HepG2 (cell line): ENCODE measurements around the gene RNF208. TPM values are rescaled to one million over a fixed set of nuclear protein-coding genes. Genes with fewer than 3 reads are reported as not detected.
A peak's percentile ranks its signal among the peaks of the same experiment; 100 is the strongest.

Experiments used
- AGO2 ChIP-seq: fragments of 200-400 bp; formaldehyde crosslinking; optimal IDR thresholded peaks from 2 replicates; pipeline ENCODE3; 2017; ENCODE audit warnings: mild to moderate bottlenecking, low read depth, low read length, moderate library complexity
- ARNT2 ChIP-seq: sonication (generic); formaldehyde crosslinking; IDR thresholded peaks from 2 replicates; pipeline ENCODE4 v1.8.0; 2022; ENCODE audit warnings: mild to moderate bottlenecking, low read depth, missing genetic modification reagents, moderate library complexity
- ATF7-NPFF ChIP-seq: sonication (generic); formaldehyde crosslinking; IDR thresholded peaks from 2 replicates; pipeline ENCODE4 v1.8.1; 2023; ENCODE audit warnings: mild to moderate bottlenecking, low read depth, missing genetic modification reagents, moderate library complexity
- FOXM1 ChIP-seq: sonication (generic); formaldehyde crosslinking; IDR thresholded peaks from 2 replicates; pipeline ENCODE4 v1.5.0; 2020; ENCODE audit warnings: missing genetic modification reagents
- GATAD2A ChIP-seq: IDR thresholded peaks from 2 replicates; pipeline ENCODE4 v1.6.1; 2016
- MBNL3 ChIP-seq: fragments of 250-450 bp; sonication (Bioruptor Pico); conservative IDR thresholded peaks from 2 replicates; pipeline ENCODE4 v1.8.0; 2022; ENCODE audit warnings: mild to moderate bottlenecking, inconsistent platforms
- MIER2 ChIP-seq: IDR thresholded peaks from 2 replicates; pipeline ENCODE4 v1.6.1; 2016; ENCODE audit warnings: missing biosample characterization, missing genetic modification reagents
- MYC ChIP-seq: sonication (generic); formaldehyde crosslinking; IDR thresholded peaks from 2 replicates; pipeline ENCODE4 v1.9.0; 2021; ENCODE audit warnings: missing genetic modification reagents, borderline replicate concordance
- POLR2G ChIP-seq: fragments of 200-400 bp; formaldehyde crosslinking; IDR thresholded peaks from 2 replicates; pipeline ENCODE4 v1.6.1; 2018; ENCODE audit warnings: mild to moderate bottlenecking, low read depth, low read length, moderate library complexity
- SKI ChIP-seq: fragments of 450-650 bp; IDR thresholded peaks from one replicate; pipeline ENCODE4 v1.6.1; 2018; ENCODE audit warnings: mild to moderate bottlenecking; ENCODE audit not compliant: partially characterized antibody
- SP1 ChIP-seq, 2 experiments: fragments of 450-650 bp in 1 of 2; sonication (generic) in 1 of 2; formaldehyde crosslinking in 1 of 2; IDR thresholded peaks; 2 replicates each; pipeline versions ENCODE4 v1.4.0 to v1.6.1; 2016 to 2020; ENCODE audit warnings: missing genetic modification reagents in 1 of 2
- SP4 ChIP-seq: sonication (generic); formaldehyde crosslinking; IDR thresholded peaks from 2 replicates; pipeline ENCODE4 v1.8.1; 2023; ENCODE audit warnings: mild to moderate bottlenecking, missing genetic modification reagents
- TAF1 ChIP-seq: sonication (generic); formaldehyde crosslinking; IDR thresholded peaks from 2 replicates; pipeline ENCODE4 v1.4.0; 2020; ENCODE audit warnings: missing genetic modification reagents
- TCF7L2 ChIP-seq: IDR thresholded peaks from 2 replicates; pipeline ENCODE4 v1.6.1; 2011; ENCODE audit warnings: mild to moderate bottlenecking, low read depth, low read length, moderate library complexity
- THAP11 ChIP-seq: IDR thresholded peaks from 2 replicates; pipeline ENCODE4 v1.6.1; 2016; ENCODE audit warnings: missing biosample characterization, missing genetic modification reagents
- TRIM24 ChIP-seq: sonication (generic); formaldehyde crosslinking; IDR thresholded peaks from 2 replicates; pipeline ENCODE4 v1.8.0; 2022; ENCODE audit warnings: mild to moderate bottlenecking, missing genetic modification reagents
- ZBTB42 ChIP-seq: sonication (generic); formaldehyde crosslinking; IDR thresholded peaks from 2 replicates; pipeline ENCODE4 v1.5.0; 2020; ENCODE audit warnings: mild to moderate bottlenecking, missing genetic modification reagents
- ZFP36L1 ChIP-seq: sonication (generic); formaldehyde crosslinking; IDR thresholded peaks from 2 replicates; pipeline ENCODE4 v1.8.0; 2022; ENCODE audit warnings: mild to moderate bottlenecking, missing genetic modification reagents, moderate library complexity
- ZNF326 ChIP-seq: sonication (generic); formaldehyde crosslinking; IDR thresholded peaks from 2 replicates; pipeline ENCODE4 v1.4.0; 2020; ENCODE audit warnings: missing genetic modification reagents, borderline replicate concordance
- ZNF484 ChIP-seq: sonication (generic); formaldehyde crosslinking; IDR thresholded peaks from 2 replicates; pipeline ENCODE4 v1.5.1; 2020; ENCODE audit warnings: mild to moderate bottlenecking, low read depth, missing genetic modification reagents, borderline replicate concordance
- ZNF570 ChIP-seq: sonication (generic); formaldehyde crosslinking; IDR thresholded peaks from 2 replicates; pipeline ENCODE4 v1.4.0; 2020; ENCODE audit warnings: mild to moderate bottlenecking, missing genetic modification reagents, borderline replicate concordance
- ZNF768 ChIP-seq: sonication (generic); formaldehyde crosslinking; IDR thresholded peaks from 2 replicates; pipeline ENCODE4 v1.4.0; 2020; ENCODE audit warnings: missing genetic modification reagents
- polyA plus RNA-seq, 8 experiments: library from polyadenylated mRNA; depleted of rRNA in 3 of 8; stranded (reverse) in 7 of 8; unstranded in 1 of 8; fragments of >200 nt; fragmentation: Illumina TruSeq in 4 of 8; extraction: Trizol in 4 of 8; gene quantifications; 2 replicates each; pipeline versions ENCODE4 v1.2.1 to v1.2.3, GENCODE V29; 2011 to 2016; ENCODE audit warnings: low read depth in 4 of 8, missing spikeins in 1 of 8, mixed read lengths in 1 of 8; ENCODE audit not compliant: insufficient read depth in 1 of 8
- total RNA-seq, 5 experiments: library from RNA; depleted of rRNA; stranded (reverse); fragments of >200 nt; fragmentation: Illumina TruSeq; extraction: Trizol; gene quantifications; 2 replicates each; pipeline ENCODE4 v1.2.3, GENCODE V29; 2016; ENCODE audit warnings: low read depth in 1 of 5
- TF ChIP-seq, protein P1 (sequence below): IDR thresholded peaks from 2 replicates; pipeline ENCODE4 v1.6.1; 2016; ENCODE audit warnings: low read depth
- TF ChIP-seq, protein P2 (sequence below): sonication (generic); formaldehyde crosslinking; IDR thresholded peaks from 2 replicates; pipeline ENCODE4 v1.5.0; 2020; ENCODE audit warnings: missing genetic modification reagents
- TF ChIP-seq, protein P3 (sequence below): sonication (generic); formaldehyde crosslinking; conservative IDR thresholded peaks from 2 replicates; pipeline ENCODE4 v1.8.0; 2022; ENCODE audit warnings: low read depth, missing genetic modification reagents
- TF ChIP-seq, protein P4 (sequence below): sonication (generic); formaldehyde crosslinking; IDR thresholded peaks from 2 replicates; pipeline ENCODE4 v1.8.1; 2022; ENCODE audit warnings: mild to moderate bottlenecking, missing genetic modification reagents

Gene RNF208
- total and polyA plus RNA-seq, 2 of the 13 experiments (the other 11 are each of a cell fraction or from before 2014, with no cell fraction given) = 1.6 to 2.1 TPM

DNA sequence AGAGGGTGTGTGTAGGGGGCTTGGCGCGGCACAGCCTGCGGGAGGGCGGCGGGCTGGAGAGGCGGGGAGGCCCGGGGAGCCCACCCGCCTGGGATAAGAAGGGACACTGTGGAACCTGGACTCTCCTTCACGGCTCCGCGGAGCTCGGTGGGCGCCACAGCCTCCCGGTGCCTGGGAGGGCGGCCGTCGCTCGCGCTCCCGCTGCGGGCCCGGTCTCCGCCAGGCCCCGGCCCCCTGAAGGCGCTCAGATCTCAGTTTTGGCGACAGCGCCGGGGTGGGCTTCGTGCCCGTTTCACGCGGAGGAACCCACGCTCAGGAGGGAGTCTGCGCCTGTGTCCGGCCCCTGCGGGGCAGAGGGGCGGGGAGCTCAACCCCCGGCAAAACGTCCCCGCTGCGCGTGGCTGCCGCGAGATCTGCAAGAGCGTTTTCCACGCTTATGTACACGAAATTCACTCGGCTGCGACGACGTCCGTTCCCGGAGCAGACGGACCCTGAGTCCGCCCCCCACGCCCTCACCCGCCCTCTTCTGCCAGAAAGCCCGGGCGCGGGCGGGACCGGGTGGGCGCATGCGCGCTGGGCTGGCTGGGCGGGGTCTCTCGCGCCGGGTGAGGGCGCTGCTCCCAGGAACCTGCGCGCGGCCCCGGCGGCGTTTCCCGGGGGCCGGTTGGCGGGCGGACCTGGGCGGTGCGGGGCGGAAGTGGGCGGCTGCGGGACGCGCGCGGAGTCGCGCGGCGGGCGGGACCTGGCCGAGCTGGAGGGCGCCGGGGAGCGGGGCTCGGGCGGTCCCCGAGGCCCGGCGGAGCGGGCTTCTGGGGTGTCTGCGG, 32.8 kb upstream of the RNF208 start, which contains the start of gene NELFB (continued):
- 0 out of 2 replicates have a peak, but pooled peaks have one; percentile 28 for TF ChIP-seq ZFP36L1 (CRISPR knock-in tag)
- no peak for TF ChIP-seq TRIM24 (CRISPR knock-in tag)
- 0 out of 2 replicates have a peak, but pooled peaks have one; percentile 21 for TF ChIP-seq ZBTB42 (CRISPR knock-in tag)
- TF ChIP-seq SKI = peak; percentile 23
- TF ChIP-seq, protein P1, sequence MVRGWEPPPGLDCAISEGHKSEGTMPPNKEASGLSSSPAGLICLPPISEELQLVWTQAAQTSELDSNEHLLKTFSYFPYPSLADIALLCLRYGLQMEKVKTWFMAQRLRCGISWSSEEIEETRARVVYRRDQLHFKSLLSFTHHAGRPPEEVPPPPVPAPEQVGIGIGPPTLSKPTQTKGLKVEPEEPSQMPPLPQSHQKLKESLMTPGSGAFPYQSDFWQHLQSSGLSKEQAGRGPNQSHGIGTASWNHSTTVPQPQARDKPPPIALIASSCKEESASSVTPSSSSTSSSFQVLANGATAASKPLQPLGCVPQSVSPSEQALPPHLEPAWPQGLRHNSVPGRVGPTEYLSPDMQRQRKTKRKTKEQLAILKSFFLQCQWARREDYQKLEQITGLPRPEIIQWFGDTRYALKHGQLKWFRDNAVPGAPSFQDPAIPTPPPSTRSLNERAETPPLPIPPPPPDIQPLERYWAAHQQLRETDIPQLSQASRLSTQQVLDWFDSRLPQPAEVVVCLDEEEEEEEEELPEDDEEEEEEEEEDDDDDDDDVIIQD (CRISPR knock-in tag) = no peak
- TF ChIP-seq ARNT2 (CRISPR knock-in tag) = peak; percentile 60
- TF ChIP-seq, protein P2, sequence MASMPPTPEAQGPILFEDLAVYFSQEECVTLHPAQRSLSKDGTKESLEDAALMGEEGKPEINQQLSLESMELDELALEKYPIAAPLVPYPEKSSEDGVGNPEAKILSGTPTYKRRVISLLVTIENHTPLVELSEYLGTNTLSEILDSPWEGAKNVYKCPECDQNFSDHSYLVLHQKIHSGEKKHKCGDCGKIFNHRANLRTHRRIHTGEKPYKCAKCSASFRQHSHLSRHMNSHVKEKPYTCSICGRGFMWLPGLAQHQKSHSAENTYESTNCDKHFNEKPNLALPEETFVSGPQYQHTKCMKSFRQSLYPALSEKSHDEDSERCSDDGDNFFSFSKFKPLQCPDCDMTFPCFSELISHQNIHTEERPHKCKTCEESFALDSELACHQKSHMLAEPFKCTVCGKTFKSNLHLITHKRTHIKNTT (CRISPR knock-in tag) = 0 out of 2 replicates have a peak, but pooled peaks have one; percentile 14
- peak; percentile 88 for TF ChIP-seq POLR2G
- TF ChIP-seq SP4 (CRISPR knock-in tag) = peak; percentile 96
- TF ChIP-seq ZNF768 = 0 out of 2 replicates have a peak, but pooled peaks have one; percentile 47
- 0 out of 2 replicates have a peak, but pooled peaks have one; percentile 13 for TF ChIP-seq GATAD2A
- TF ChIP-seq FOXM1 (CRISPR knock-in tag) = no peak
- TF ChIP-seq MYC (CRISPR knock-in tag) = peak; percentile 35
- TF ChIP-seq MBNL3 = no peak
- peak; percentile 73 for TF ChIP-seq TAF1 (CRISPR knock-in tag)
- TF ChIP-seq TCF7L2 = no peak
- TF ChIP-seq ZNF326 (CRISPR knock-in tag) = no peak
- no peak for TF ChIP-seq ZNF484 (CRISPR knock-in tag)
- TF ChIP-seq ZNF570 (CRISPR knock-in tag) = no peak
- TF ChIP-seq ATF7-NPFF (CRISPR knock-in tag) = peak; percentile 72; the same call in 1 of the 2 replicates
- TF ChIP-seq, protein P3, sequence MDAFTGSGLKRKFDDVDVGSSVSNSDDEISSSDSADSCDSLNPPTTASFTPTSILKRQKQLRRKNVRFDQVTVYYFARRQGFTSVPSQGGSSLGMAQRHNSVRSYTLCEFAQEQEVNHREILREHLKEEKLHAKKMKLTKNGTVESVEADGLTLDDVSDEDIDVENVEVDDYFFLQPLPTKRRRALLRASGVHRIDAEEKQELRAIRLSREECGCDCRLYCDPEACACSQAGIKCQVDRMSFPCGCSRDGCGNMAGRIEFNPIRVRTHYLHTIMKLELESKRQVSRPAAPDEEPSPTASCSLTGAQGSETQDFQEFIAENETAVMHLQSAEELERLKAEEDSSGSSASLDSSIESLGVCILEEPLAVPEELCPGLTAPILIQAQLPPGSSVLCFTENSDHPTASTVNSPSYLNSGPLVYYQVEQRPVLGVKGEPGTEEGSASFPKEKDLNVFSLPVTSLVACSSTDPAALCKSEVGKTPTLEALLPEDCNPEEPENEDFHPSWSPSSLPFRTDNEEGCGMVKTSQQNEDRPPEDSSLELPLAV = peak; percentile 72; the same call in 1 of the 2 replicates
- TF ChIP-seq SP1 (IDR thresholded peaks at IDR 0.05) = no peak
- TF ChIP-seq SP1 (CRISPR knock-in tag; IDR thresholded peaks at IDR 0.05) = peak; percentile 82
- TF ChIP-seq AGO2 = peak; percentile 51
- no peak for TF ChIP-seq MIER2 (CRISPR knock-in tag)
- TF ChIP-seq, protein P4, sequence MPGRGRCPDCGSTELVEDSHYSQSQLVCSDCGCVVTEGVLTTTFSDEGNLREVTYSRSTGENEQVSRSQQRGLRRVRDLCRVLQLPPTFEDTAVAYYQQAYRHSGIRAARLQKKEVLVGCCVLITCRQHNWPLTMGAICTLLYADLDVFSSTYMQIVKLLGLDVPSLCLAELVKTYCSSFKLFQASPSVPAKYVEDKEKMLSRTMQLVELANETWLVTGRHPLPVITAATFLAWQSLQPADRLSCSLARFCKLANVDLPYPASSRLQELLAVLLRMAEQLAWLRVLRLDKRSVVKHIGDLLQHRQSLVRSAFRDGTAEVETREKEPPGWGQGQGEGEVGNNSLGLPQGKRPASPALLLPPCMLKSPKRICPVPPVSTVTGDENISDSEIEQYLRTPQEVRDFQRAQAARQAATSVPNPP (CRISPR knock-in tag) = peak; percentile 56; the same call in 1 of the 2 replicates
- TF ChIP-seq THAP11 (CRISPR knock-in tag) = peak; percentile 88
